Spleen (tissue), 11 donors: ENCODE results near the gene TP73. TPM values are rescaled to one million over a fixed set of nuclear protein-coding genes. Genes with fewer than 3 reads are reported as not detected.
"Not testable (repeated sequence)": the region's sequence is repeated elsewhere in the genome, so short reads cannot be mapped to it uniquely, and the experiment has no call there.

Experiments used
- DNase-seq: peaks from one replicate; pipeline ENCODE4 v3.0.0-alpha.2; 2020
- H3K27ac ChIP-seq, 8 donors: fragments of 200-600 bp; sonication (generic) in 7 of 8; 1 replicate in 4 of 8; 2 replicates in 4 of 8; pipeline versions ENCODE4 v1.5.0 to v1.8.0; 2016 to 2021; ENCODE audit warnings: inconsistent platforms in 4 of 8, mild to moderate bottlenecking in 4 of 8, moderate library complexity in 1 of 8
- H3K27me3 ChIP-seq, 7 donors: fragments of 200-600 bp; sonication (generic) in 6 of 7; replicated peaks in 1 of 7; 1 replicate in 4 of 7; 2 replicates in 3 of 7; pipeline versions ENCODE4 v1.5.0 to v1.8.0; 2016 to 2021; ENCODE audit warnings: inconsistent platforms in 3 of 7, mild to moderate bottlenecking in 1 of 7
- H3K36me3 ChIP-seq, 6 donors: fragments of 200-600 bp; sonication (generic) in 5 of 6; 1 replicate in 4 of 6; 2 replicates in 2 of 6; pipeline versions ENCODE4 v1.5.0 to v1.8.0; 2016 to 2021; ENCODE audit warnings: inconsistent platforms in 2 of 6
- H3K4me1 ChIP-seq, 6 donors: fragments of 200-600 bp; sonication (generic) in 5 of 6; 1 replicate in 3 of 6; 2 replicates in 3 of 6; pipeline versions ENCODE4 v1.5.0 to v1.8.0; 2016 to 2021; ENCODE audit warnings: inconsistent platforms in 3 of 6
- H3K4me3 ChIP-seq, 8 donors: fragments of 200-600 bp; sonication (generic) in 7 of 8; 1 replicate in 4 of 8; 2 replicates in 4 of 8; pipeline versions ENCODE4 v1.5.0 to v1.8.0; 2016 to 2021; ENCODE audit warnings: inconsistent platforms in 4 of 8, mild to moderate bottlenecking in 4 of 8, moderate library complexity in 2 of 8
- H3K9me3 ChIP-seq, 8 donors: fragments of 200-600 bp; sonication (generic) in 7 of 8; 1 replicate in 4 of 8; 2 replicates in 4 of 8; pipeline versions ENCODE4 v1.5.0 to v1.8.0; 2016 to 2021; ENCODE audit warnings: inconsistent platforms in 4 of 8
- POLR2A ChIP-seq, 3 donors: fragments of 450-650 bp; IDR thresholded peaks; one replicate each; pipeline ENCODE4 v1.5.1; 2017; ENCODE audit warnings: antibody characterized with exemption in 3 of 3, mild to moderate bottlenecking in 1 of 3
- POLR2AphosphoS5 ChIP-seq, 3 donors: sonication (generic); formaldehyde crosslinking; IDR thresholded peaks; one replicate each; pipeline ENCODE4 v1.5.1; 2017; ENCODE audit warnings: antibody characterized with exemption in 3 of 3
- WGBS, 5 donors: extraction: QIAGEN DNeasy Blood & Tissue Kit in 3 of 5; methylation state at CpG; one replicate each; pipeline versions ENCODE4 v1.1.5 to v1.1.7; 2013 to 2018; 5-methylcytosine and 5-hydroxymethylcytosine counted together
- intact Hi-C: fragments of 100-400 bp; cut with DNase I; formaldehyde crosslinking; loops from one replicate; pipeline ENCODE4 v1.15.0; 2023; ENCODE audit warnings: low total_unique reads
- polyA plus RNA-seq, 3 donors: library from polyadenylated mRNA; stranded (reverse); fragments of 200-250 nt; gene quantifications; one replicate each; pipeline ENCODE4 v1.2.1, GENCODE V29; 2013
- total RNA-seq, 7 donors: library from RNA; depleted of rRNA in 3 of 7; stranded (reverse); fragments of >200 nt in 3 of 7; fragmentation: NEBNext Ultra II Directional in 4 of 7; extraction: Animal tissue kit (Norgen Biotek cat#: 25700) in 4 of 7; gene quantifications; one replicate each; pipeline versions ENCODE4 v1.1.0 to v1.2.1, GENCODE V29; 2016 to 2021
- TF ChIP-seq, protein P1 (sequence below), 11 experiments: fragments of 200-600 bp in 7 of 11; fragments of 450-650 bp in 4 of 11; sonication (generic) in 4 of 11; IDR thresholded peaks in 8 of 11; conservative IDR thresholded peaks in 3 of 11; 1 replicate in 7 of 11; 2 replicates in 4 of 11; pipeline versions ENCODE4 v1.4.0 to v1.8.0; 2016 to 2021; ENCODE audit warnings: antibody characterized with exemption in 11 of 11, inconsistent platforms in 4 of 11, mild to moderate bottlenecking in 1 of 11
- donor health status: healthy with polysubstance abuse.
- donor health status: DM: no; HTN: no; CAD: no; lungs with moderate emphysema.
- donor health status: DM: no; HTN: no; CAD: no.
- donor health status: Bipolar disorder and iron deficiency.
- donor health status: healthy.
- donor health status: DM: no; HTN: no; CAD: no.
- donor health status: DM: yes; HTN: yes; CAD: no.

Gene TP73
- total and polyA plus RNA-seq, 10 donors = 0.11 to 4.3 (median 0.96) TPM

GRCh38 chr1:3620708-3621107 is 31.6 kb upstream of the TP73 start:
- Histone ChIP-seq H3K36me3 (peaks cover 0 to 5% (median 0%) of the 10 kb centered on the region in 6 donors), H3K4me1 (peaks cover 24 to 67% (median 43%) of the 10 kb centered on the region in 6 donors), H3K27ac (no peak overlapping the region), H3K27me3 (peaks cover 0 to 18% (median 0%) of the 10 kb centered on the region in 7 donors), H3K4me3 (no peak overlapping the region), H3K9me3 (no peaks in the 10 kb centered on the region)
- intact Hi-C loops = no loop called here
- no peak for DNase-seq
- WGBS, 5 donors = 81 to 89% (median 85%) methylated on average over 12 of the region's 12 CpGs
- TF ChIP-seq POLR2AphosphoS5 (IDR thresholded peaks at IDR 0.05) = no peak
- no peak for TF ChIP-seq POLR2A (IDR thresholded peaks at IDR 0.05)
- TF ChIP-seq, protein P1, sequence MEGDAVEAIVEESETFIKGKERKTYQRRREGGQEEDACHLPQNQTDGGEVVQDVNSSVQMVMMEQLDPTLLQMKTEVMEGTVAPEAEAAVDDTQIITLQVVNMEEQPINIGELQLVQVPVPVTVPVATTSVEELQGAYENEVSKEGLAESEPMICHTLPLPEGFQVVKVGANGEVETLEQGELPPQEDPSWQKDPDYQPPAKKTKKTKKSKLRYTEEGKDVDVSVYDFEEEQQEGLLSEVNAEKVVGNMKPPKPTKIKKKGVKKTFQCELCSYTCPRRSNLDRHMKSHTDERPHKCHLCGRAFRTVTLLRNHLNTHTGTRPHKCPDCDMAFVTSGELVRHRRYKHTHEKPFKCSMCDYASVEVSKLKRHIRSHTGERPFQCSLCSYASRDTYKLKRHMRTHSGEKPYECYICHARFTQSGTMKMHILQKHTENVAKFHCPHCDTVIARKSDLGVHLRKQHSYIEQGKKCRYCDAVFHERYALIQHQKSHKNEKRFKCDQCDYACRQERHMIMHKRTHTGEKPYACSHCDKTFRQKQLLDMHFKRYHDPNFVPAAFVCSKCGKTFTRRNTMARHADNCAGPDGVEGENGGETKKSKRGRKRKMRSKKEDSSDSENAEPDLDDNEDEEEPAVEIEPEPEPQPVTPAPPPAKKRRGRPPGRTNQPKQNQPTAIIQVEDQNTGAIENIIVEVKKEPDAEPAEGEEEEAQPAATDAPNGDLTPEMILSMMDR (IDR thresholded peaks at IDR 0.05 in 8 of 11, conservative IDR thresholded peaks at IDR 0.05 in 3 of 11) = no peak

- H3K9me3 ChIP-seq, DNase-seq, H3K4me3 ChIP-seq, intact Hi-C loops, H3K36me3 ChIP-seq, H3K27ac ChIP-seq: not testable (repeated sequence)
- TF ChIP-seq, protein P1 (IDR thresholded peaks at IDR 0.05 in 8 of 11, conservative IDR thresholded peaks at IDR 0.05 in 3 of 11) = peak in 10 of 11 experiments; percentile 29 to 82 (median 71)
- peaks cover 27 to 72% (median 48%) of the 10 kb centered on the region in 6 donors for H3K4me1 ChIP-seq
- WGBS, 5 donors = 26 to 41% (median 28%) methylated on average over 11 to 15 of the region's 15 CpGs
- peaks cover 0 to 13% (median 0%) of the 10 kb centered on the region in 7 donors for H3K27me3 ChIP-seq
Observed at GRCh38 chr1:3621151-3621671, 31.1 kb upstream of the TP73 start.

GRCh38 chr1:3622102-3622501 is 30.2 kb upstream of the TP73 start:
- Histone ChIP-seq H3K4me1 (peaks cover 27 to 79% (median 52%) of the 10 kb centered on the region in 6 donors), H3K36me3 (peaks cover 0 to 17% (median 3%) of the 10 kb centered on the region in 6 donors)
- H3K4me3 ChIP-seq, DNase-seq, H3K27me3 ChIP-seq, intact Hi-C loops, H3K9me3 ChIP-seq, H3K27ac ChIP-seq: not testable (repeated sequence)
- 76 to 87% (median 85%) methylated on average over 9 of the region's 9 CpGs for WGBS, 5 donors

GRCh38 chr1:3623441-3624199 is 28.7 kb upstream of the TP73 start:
- peaks cover 5 to 32% (median 19%) of the 10 kb centered on the region in 6 donors for H3K36me3 ChIP-seq
- H3K4me1 ChIP-seq = peaks cover 27 to 73% (median 50%) of the 10 kb centered on the region in 6 donors
- H3K27ac ChIP-seq = peak overlapping the region in 7 of 8 donors; percentile 67 to 96 (median 93)
- peak overlapping the region; percentile 96 to 100 (median 99) for H3K4me3 ChIP-seq
- DNase-seq = peak; percentile 76
- TF ChIP-seq POLR2AphosphoS5 (IDR thresholded peaks at IDR 0.05) = no peak
- TF ChIP-seq, protein P1 (IDR thresholded peaks at IDR 0.05 in 8 of 11, conservative IDR thresholded peaks at IDR 0.05 in 3 of 11) = no peak
- TF ChIP-seq POLR2A (IDR thresholded peaks at IDR 0.05) = no peak
- 27 to 39% (median 30%) methylated on average over 23 of the region's 23 CpGs for WGBS, 5 donors
- H3K27me3 ChIP-seq = no peaks in the 10 kb centered on the region
- intact Hi-C loops = no loop called here
- no peaks in the 10 kb centered on the region for H3K9me3 ChIP-seq
